Adipose tissue (tissue), 3 donors: ENCODE results near the gene MRPS18A. TPM values are rescaled to one million over a fixed set of nuclear protein-coding genes. Genes with fewer than 3 reads are reported as not detected.

ENCODE experiments used
- H3K27ac ChIP-seq: one replicate; pipeline ENCODE4 v1.5.1; 2013; ENCODE audit warnings: low read depth, low read length
- WGBS, 3 donors: extraction: QIAGEN DNeasy Blood & Tissue Kit; methylation state at CpG; one replicate each; pipeline ENCODE4 v1.1.7; 2013; 5-methylcytosine and 5-hydroxymethylcytosine counted together
- polyA plus RNA-seq, 3 donors: library from polyadenylated mRNA; stranded (reverse); fragments of 200-250 nt; gene quantifications; one replicate each; pipeline ENCODE4 v1.2.3, GENCODE V29; 2013
- donor health status: healthy with polysubstance abuse.
- donor health status: Bipolar disorder and iron deficiency.
- donor health status: healthy.

The MRPS18A gene
- polyA plus RNA-seq, 3 donors: 36.0 to 82.0 (median 51.8) TPM

- H3K27ac ChIP-seq: peak overlapping the region; percentile 93
- 0 to 3% (median 2%) methylated on average over 21 to 25 of the region's 25 CpGs for WGBS, 3 donors
Measured at GRCh38 chr6:43628393-43629103, 59.0 kb downstream of the MRPS18A start.

- peak overlapping the region; percentile 83 for H3K27ac ChIP-seq
- WGBS, 3 donors: 44 to 60% (median 49%) methylated on average over 5 of the region's 5 CpGs
Measured at GRCh38 chr6:43627008-43627825, 60.4 kb downstream of the MRPS18A start.

GRCh38 chr6:43625393-43625992, 62.1 kb downstream of the MRPS18A start:
- no peak overlapping the region for H3K27ac ChIP-seq
- WGBS, 3 donors: 92 to 97% (median 94%) methylated on average over 16 of the region's 16 CpGs

GRCh38 chr6:43624786-43625288, 62.8 kb downstream of the MRPS18A start:
- 89 to 96% (median 89%) methylated on average over 7 of the region's 7 CpGs for WGBS, 3 donors
- no peak overlapping the region for H3K27ac ChIP-seq

- WGBS, 3 donors: 87 to 91% (median 90%) methylated on average over 12 of the region's 12 CpGs
Measured at GRCh38 chr6:43623880-43624785, 63.5 kb downstream of the MRPS18A start.

GRCh38 chr6:43622541-43622940, 65.0 kb downstream of the MRPS18A start:
- no peak overlapping the region for H3K27ac ChIP-seq
- 94 to 96% (median 95%) methylated on average over 10 of the region's 10 CpGs for WGBS, 3 donors

More at GRCh38 chr6:43623880-43624785, 63.5 kb downstream of the MRPS18A start:
- no peak overlapping the region for H3K27ac ChIP-seq

GRCh38 chr6:43621836-43622180, 65.8 kb downstream of the MRPS18A start:
- no peak overlapping the region for H3K27ac ChIP-seq
- WGBS, 3 donors: 90 to 95% (median 95%) methylated on average over 10 of the region's 10 CpGs

Other genes with a start within 250 kb of the MRPS18A start
- gene DLK2, start 232.2 kb downstream of the MRPS18A start, polyA plus RNA-seq: under 1 TPM; 0.25 to 0.45 (median 0.34) TPM
- 10 to 100 TPM; 16.4 to 23.7 (median 17.2) TPM for gene TJAP1, start 210.2 kb downstream of the MRPS18A start, polyA plus RNA-seq
- gene LRRC73, start 177.4 kb downstream of the MRPS18A start, polyA plus RNA-seq: 1 to 10 TPM in 1 of 3 donors, under 1 TPM in 1, not detected in 1; 0.10 to 1.0 TPM
- 100 to 1,000 TPM in 1 of 3 donors, 10 to 100 TPM in 2; 54.0 to 117 (median 97.3) TPM for gene YIPF3, start 170.9 kb downstream of the MRPS18A start, polyA plus RNA-seq
- gene POLR1C, start 170.7 kb downstream of the MRPS18A start, polyA plus RNA-seq: 10 to 100 TPM; 17.0 to 48.2 (median 19.2) TPM
- 10 to 100 TPM in 1 of 3 donors, 1 to 10 TPM in 2; 7.0 to 12.8 (median 9.8) TPM for gene XPO5, start 111.8 kb downstream of the MRPS18A start, polyA plus RNA-seq
- gene POLH, start 111.6 kb downstream of the MRPS18A start, polyA plus RNA-seq: 1 to 10 TPM; 3.2 to 5.5 (median 4.3) TPM
- 10 to 100 TPM; 27.3 to 49.6 (median 45.2) TPM for gene GTPBP2, start 58.5 kb downstream of the MRPS18A start, polyA plus RNA-seq
- 10 to 100 TPM; 14.8 to 20.5 (median 15.1) TPM for gene MAD2L1BP, start 52.0 kb downstream of the MRPS18A start, polyA plus RNA-seq
- under 1 TPM; 0.21 to 0.52 (median 0.22) TPM for gene RSPH9, start 42.8 kb downstream of the MRPS18A start, polyA plus RNA-seq
- gene VEGFA, start 82.4 kb upstream of the MRPS18A start, polyA plus RNA-seq: 100 to 1,000 TPM in 1 of 3 donors, 10 to 100 TPM in 2; 67.5 to 260 (median 90.8) TPM